Liver (tissue), 3 donors: ENCODE results near the gene SH3BP2.

Source experiments
- CTCF ChIP-seq: fragments of 150-350 bp; IDR thresholded peaks from 2 replicates; pipeline ENCODE4 v1.5.1; 2017; ENCODE audit warnings: improper control_type of control experiment, low read depth, low read length; ENCODE audit not compliant: missing input control
- FOXA1 ChIP-seq: IDR thresholded peaks from 2 replicates; pipeline ENCODE4 v1.6.1; 2016; ENCODE audit warnings: antibody characterized with exemption
- JUND ChIP-seq, 2 donors: IDR thresholded peaks; 2 replicates each; pipeline ENCODE4 v1.6.1; 2016; ENCODE audit warnings: antibody characterized with exemption in 2 of 2
- REST ChIP-seq: IDR thresholded peaks from 2 replicates; pipeline ENCODE4 v1.6.1; 2016; ENCODE audit warnings: antibody characterized with exemption, mild to moderate bottlenecking
- YY1 ChIP-seq: IDR thresholded peaks from 2 replicates; pipeline ENCODE4 v1.6.1; 2016; ENCODE audit warnings: antibody characterized with exemption, mild to moderate bottlenecking
- TF ChIP-seq, protein P1 (sequence below): IDR thresholded peaks from 2 replicates; pipeline ENCODE4 v1.6.1; 2016; ENCODE audit warnings: antibody characterized with exemption
- donor health status: healthy.
- donor health status: healthy.

GRCh38 chr4:2817137-2817536 is 24.3 kb downstream of the SH3BP2 start:
- TF ChIP-seq CTCF (no peak), FOXA1 (no peak), JUND (IDR thresholded peaks at IDR 0.05) (no peak), REST (no peak), YY1 (no peak)
- TF ChIP-seq, protein P1, sequence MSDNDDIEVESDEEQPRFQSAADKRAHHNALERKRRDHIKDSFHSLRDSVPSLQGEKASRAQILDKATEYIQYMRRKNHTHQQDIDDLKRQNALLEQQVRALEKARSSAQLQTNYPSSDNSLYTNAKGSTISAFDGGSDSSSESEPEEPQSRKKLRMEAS, result no peak
